Right lobe of liver (tissue), 6 donors: Measurements from ENCODE around the gene YRDC. TPM values are rescaled to one million over a fixed set of nuclear protein-coding genes. Genes with fewer than 3 reads are reported as not detected.

Source experiments
- ATAC-seq, 4 donors: fragments of 200-7000 bp; cut with Tn5 transposase; one replicate each; pipeline ENCODE4 v1.9.1; 2020; ENCODE audit warnings: mild to moderate bottlenecking in 4 of 4, moderate library complexity in 4 of 4
- DNase-seq, 3 donors: peaks; one replicate each; pipeline ENCODE4 v3.0.0-alpha.2; 2020
- H3K27ac ChIP-seq, 3 donors: fragments of 200-600 bp; one replicate each; pipeline ENCODE4 v1.8.0; 2022
- H3K27me3 ChIP-seq, 2 donors: fragments of 200-600 bp; one replicate each; pipeline ENCODE4 v1.8.0; 2022
- H3K36me3 ChIP-seq, 4 donors: fragments of 200-600 bp; sonication (generic) in 1 of 4; one replicate each; pipeline versions ENCODE4 v1.5.1 to v1.8.0; 2017 to 2022; ENCODE audit warnings: control low read depth in 1 of 4
- H3K4me1 ChIP-seq, 4 donors: fragments of 200-600 bp; sonication (generic) in 1 of 4; one replicate each; pipeline versions ENCODE4 v1.5.1 to v1.8.0; 2017 to 2022; ENCODE audit warnings: control low read depth in 1 of 4
- H3K4me3 ChIP-seq, 3 donors: fragments of 200-600 bp; one replicate each; pipeline ENCODE4 v1.8.0; 2022
- H3K9me3 ChIP-seq, 4 donors: fragments of 200-600 bp; sonication (generic) in 1 of 4; one replicate each; pipeline versions ENCODE4 v1.5.1 to v1.8.0; 2017 to 2022; ENCODE audit warnings: control low read depth in 1 of 4
- CTCF ChIP-seq, 4 donors: fragments of 200-600 bp in 3 of 4; fragments of 450-650 bp in 1 of 4; IDR thresholded peaks; one replicate each; pipeline versions ENCODE4 v1.5.1 to v1.8.0; 2016 to 2022; ENCODE audit warnings: antibody characterized with exemption in 4 of 4, mild to moderate bottlenecking in 2 of 4
- POLR2A ChIP-seq: fragments of 450-650 bp; IDR thresholded peaks from one replicate; pipeline ENCODE4 v1.6.1; 2017; ENCODE audit warnings: antibody characterized with exemption, mild to moderate bottlenecking
- WGBS: methylation state at CpG from one replicate; pipeline ENCODE4 v1.1.6; 2018; ENCODE audit warnings: low coverage, low lambda C conversion rate; ENCODE audit not compliant: insufficient coverage; ENCODE audit errors: missing lambda C conversion rate; 5-methylcytosine and 5-hydroxymethylcytosine counted together
- intact Hi-C, 2 donors: fragments of 100-400 bp; cut with DNase I; formaldehyde crosslinking; loops; one replicate each; pipeline versions ENCODE4 v1.11.2 to v1.14.1; 2022
- total RNA-seq, 6 experiments: library from RNA; depleted of rRNA in 2 of 6; stranded (reverse); fragments of >200 nt in 2 of 6; fragmentation: NEBNext Ultra II Directional in 3 of 6; extraction: Animal tissue kit (Norgen Biotek cat#: 25700) in 3 of 6; gene quantifications; one replicate each; pipeline versions ENCODE4 v1.1.0 to v1.2.4, GENCODE V29; 2016 to 2023
- donor health status: DM: no; HTN: yes; CAD: no.
- donor health status: DM: no; HTN: no; CAD: no.
- donor health status: DM: no; HTN: no; CAD: no.
- donor health status: DM: no; HTN: yes; CAD: no.
- donor health status: DM: no; HTN: yes; CAD: no.

YRDC gene
- total RNA-seq, 6 experiments from 2014 or later: 4.4 to 18.3 (median 6.4) TPM

- no peak overlapping the region for H3K4me3 ChIP-seq
- H3K4me1 ChIP-seq: peaks cover 0 to 10% (median 0%) of the 10 kb centered on the region in 4 donors
- no peak overlapping the region for H3K27ac ChIP-seq
- H3K36me3 ChIP-seq: peaks cover 0 to 13% (median 7%) of the 10 kb centered on the region in 4 donors
- H3K27me3 ChIP-seq: no peaks in the 10 kb centered on the region
- 84% methylated on average over 3 of the region's 3 CpGs for WGBS
- no peak for DNase-seq
- intact Hi-C loops: no loop called here
- no peaks in the 10 kb centered on the region for H3K9me3 ChIP-seq
- TF ChIP-seq POLR2A (no peak), CTCF (IDR thresholded peaks at IDR 0.05) (no peak)
- ATAC-seq: no peak
These were observed 10.2 kb downstream of the YRDC start for GRCh38 chr1:37797750-37798345.

GRCh38 chr1:37795340-37796125, 12.5 kb downstream of the YRDC start:
- no peak overlapping the region for H3K27ac ChIP-seq
- intact Hi-C loops: no loop called here
- no peaks in the 10 kb centered on the region for H3K27me3 ChIP-seq
- no peak overlapping the region for H3K4me3 ChIP-seq
- WGBS: 43% methylated on average over 10 of the region's 22 CpGs
- ATAC-seq (peak; percentile 56 to 76 (median 66)), DNase-seq (peak in 2 of 3 donors; percentile 60 to 64)
- peaks cover 0 to 10% (median 0%) of the 10 kb centered on the region in 4 donors for H3K4me1 ChIP-seq
- H3K36me3 ChIP-seq: peaks cover 0 to 2% (median 0%) of the 10 kb centered on the region in 4 donors
- no peaks in the 10 kb centered on the region for H3K9me3 ChIP-seq
- TF ChIP-seq POLR2A (no peak), CTCF (IDR thresholded peaks at IDR 0.05) (no peak)

GRCh38 chr1:37794372-37795339, 13.4 kb downstream of the YRDC start:
- Histone ChIP-seq H3K4me1 (peaks cover 0 to 10% (median 0%) of the 10 kb centered on the region in 4 donors), H3K36me3 (no peaks in the 10 kb centered on the region), H3K4me3 (peak overlapping the region in 2 of 3 donors; percentile 26 to 61), H3K9me3 (no peaks in the 10 kb centered on the region), H3K27me3 (no peaks in the 10 kb centered on the region), H3K27ac (no peak overlapping the region)
- intact Hi-C loops: no loop called here
- 40% methylated on average over 14 of the region's 59 CpGs for WGBS
- ATAC-seq (peak in 1 of 4 donors; percentile 3), DNase-seq (peak in 1 of 3 donors; percentile 19)
- TF ChIP-seq CTCF (IDR thresholded peaks at IDR 0.05) (no peak), POLR2A (no peak)

- ATAC-seq (peak; percentile 81 to 88 (median 83)), DNase-seq (peak in 2 of 3 donors; percentile 50 to 55)
- Histone ChIP-seq H3K4me1 (peaks cover 0 to 10% (median 0%) of the 10 kb centered on the region in 4 donors), H3K9me3 (no peaks in the 10 kb centered on the region), H3K36me3 (no peaks in the 10 kb centered on the region), H3K27ac (no peak within 1 kb of the TSS), H3K27me3 (no peaks in the 10 kb centered on the region), H3K4me3 (peak within 1 kb of the TSS; percentile 35 to 61 (median 53))
- no peak for TF ChIP-seq CTCF (IDR thresholded peaks at IDR 0.05)
- peak; percentile 30 for TF ChIP-seq POLR2A
- WGBS: no CpG with 5 or more reads among the region's 82 CpGs
- intact Hi-C loops: no loop called here
These were observed 14.1 kb downstream of the YRDC start, which contains the start of gene MANEAL for GRCh38 chr1:37793773-37794371. Gene MANEAL (plus strand): TSS chr1:37793847. CDS start chr1:37794183, 336 bp downstream.
